ENCODE results near the gene FOSB. TPM values are rescaled to one million over a fixed set of nuclear protein-coding genes. Genes with fewer than 3 reads are reported as not detected.

Gene FOSB
- total RNA-seq (2022; extraction: Qiagen RNA extraction), result 8.7 to 13.2 TPM (median 10.6 TPM) in 5 replicates

DNA sequence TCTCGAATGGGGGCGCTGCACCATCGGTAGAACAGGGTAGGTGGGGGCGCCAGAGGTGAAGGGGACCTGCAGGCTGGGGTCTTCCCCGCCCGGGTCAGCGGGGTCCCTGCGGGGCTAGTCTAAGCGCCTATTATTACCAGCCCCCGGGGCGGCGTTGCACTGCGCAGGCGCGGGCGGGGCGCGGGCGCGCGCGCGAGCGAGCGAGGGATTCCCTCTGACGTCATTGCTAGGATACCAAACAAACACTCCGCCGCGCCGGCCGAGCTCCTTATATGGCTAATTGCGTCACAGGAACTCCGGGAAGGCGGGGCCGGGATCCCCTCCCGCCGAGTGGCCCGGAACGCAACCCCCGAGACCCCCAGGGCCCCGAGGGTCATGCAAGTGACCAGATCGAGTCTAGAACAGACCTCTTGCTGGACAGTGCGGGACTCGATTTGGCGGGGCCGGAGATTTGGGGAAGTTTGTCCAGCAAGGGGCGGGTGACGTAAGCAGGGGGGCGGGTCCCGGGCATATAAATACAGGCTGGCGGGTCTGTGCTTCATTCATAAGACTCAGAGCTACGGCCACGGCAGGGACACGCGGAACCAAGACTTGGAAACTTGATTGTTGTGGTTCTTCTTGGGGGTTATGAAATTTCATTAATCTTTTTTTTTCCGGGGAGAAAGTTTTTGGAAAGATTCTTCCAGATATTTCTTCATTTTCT lies at the start of gene FOSB:
Gene FOSB (plus strand): TSS at position 541 of the 703 bp plus-strand sequence. CDS start 591 bp downstream, outside the sequence.

DNA sequence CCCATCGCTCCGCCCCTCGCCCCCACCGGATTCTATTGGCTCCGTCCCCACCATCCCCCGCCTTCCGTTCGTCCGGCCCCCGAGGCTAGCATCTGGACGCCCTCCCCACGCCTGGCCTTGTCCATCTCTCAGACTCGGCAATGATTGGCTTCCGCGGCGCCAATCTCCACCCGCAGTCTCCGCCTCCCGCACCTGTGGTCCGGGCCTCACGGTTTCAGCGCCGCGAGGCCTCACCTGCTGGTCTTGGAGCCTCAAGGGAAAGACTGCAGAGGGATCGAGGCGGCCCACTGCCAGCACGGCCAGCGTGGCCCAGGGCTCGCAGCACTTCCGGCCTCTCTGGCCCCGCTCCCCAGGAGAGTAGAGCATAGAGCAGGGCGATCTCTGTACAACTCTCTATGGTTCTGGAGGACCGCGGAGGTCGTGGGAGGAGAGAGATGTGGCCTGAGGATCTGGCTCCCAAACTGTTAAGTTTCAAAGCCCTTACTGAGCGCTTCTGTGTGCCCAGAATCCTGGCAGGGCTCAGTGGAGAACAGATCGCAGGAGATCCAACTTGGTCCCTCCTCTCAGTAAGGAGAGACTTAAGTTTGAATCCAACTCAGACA lies 44.1 kb upstream of the FOSB start, which contains the start of gene ERCC1:
Gene ERCC1 (minus strand): TSS at position 329 of the 602 bp plus-strand sequence. CDS start 543 bp downstream, outside the sequence.

DNA sequence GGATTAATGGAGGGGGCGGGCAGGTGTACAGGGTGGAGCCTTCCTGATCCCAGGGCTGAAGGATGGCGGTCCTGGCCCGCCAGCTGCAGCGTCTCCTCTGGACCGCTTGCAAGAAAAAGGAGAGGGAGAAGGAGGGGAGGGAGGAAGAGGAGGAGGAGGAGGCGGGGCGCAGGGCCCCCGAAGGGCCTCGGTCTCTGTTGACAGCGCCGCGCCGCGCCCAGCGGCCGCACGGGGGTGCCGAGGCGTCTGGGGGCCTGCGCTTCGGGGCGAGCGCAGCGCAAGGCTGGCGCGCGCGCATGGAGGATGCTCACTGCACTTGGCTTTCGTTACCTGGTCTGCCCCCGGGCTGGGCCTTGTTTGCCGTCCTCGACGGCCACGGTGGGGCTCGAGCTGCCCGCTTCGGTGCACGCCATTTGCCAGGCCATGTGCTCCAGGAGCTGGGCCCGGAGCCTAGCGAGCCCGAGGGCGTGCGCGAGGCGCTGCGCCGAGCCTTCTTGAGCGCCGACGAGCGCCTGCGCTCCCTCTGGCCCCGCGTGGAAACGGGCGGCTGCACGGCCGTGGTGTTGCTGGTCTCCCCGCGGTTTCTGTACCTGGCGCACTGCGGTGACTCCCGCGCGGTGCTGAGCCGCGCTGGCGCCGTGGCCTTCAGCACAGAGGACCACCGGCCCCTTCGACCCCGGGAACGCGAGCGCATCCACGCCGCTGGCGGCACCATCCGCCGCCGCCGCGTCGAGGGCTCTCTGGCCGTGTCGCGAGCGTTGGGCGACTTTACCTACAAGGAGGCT lies 30.8 kb downstream of the FOSB start, which contains the start of gene PPM1N:
Gene PPM1N (plus strand): TSS at position 33 of the 785 bp plus-strand sequence. CDS start 30 bp downstream, at position 63.

DNA sequence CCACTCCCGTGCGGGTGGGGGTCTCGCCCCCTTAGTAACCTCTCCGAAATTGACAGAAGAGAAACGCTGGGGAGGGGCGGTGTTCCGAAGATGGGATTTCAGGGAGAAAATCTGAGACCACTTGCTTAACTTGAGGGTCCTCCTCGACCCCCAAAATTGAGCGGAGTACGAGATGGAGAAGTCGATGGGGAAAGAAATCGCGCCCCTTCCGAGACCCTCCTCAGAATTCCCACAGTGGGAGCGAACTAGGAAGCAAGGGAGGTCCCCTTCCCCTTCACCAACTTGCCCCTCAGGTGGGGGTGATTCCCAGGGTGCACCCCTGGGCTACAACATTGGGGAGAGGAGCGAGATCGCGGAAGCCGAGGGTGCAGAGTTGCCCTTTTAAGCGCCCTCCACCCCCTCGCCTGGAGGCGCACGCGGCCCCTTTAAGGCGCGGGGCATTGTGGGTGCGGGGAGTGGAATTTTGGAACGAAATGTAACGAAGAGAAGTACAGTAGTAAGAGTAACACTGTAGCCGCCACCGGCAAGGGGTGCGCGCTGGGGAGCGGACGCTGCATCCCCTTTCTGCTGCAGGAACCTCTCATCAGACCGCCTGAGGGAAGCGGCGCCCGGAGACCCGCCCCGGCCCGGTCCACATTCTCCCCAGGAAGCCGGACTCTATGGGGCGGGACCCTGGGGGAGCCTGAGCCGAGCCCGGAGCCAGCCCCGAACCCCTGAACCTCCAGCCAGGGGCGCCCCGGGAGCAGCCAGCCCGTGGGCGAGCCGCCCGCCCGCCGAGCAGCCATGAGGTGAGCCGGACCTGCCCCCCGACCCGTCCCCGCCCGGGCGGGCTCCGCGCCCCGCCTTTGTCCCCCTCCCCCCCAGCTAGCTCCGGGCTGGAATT lies 39.4 kb downstream of the FOSB start, which contains the start of gene VASP:
Gene VASP (plus strand): TSS at position 491 of the 883 bp plus-strand sequence. CDS start 293 bp downstream, at position 784.

Other genes with a start within 250 kb of the FOSB start
- gene EXOC3L2, start 222.6 kb upstream of the FOSB start, total RNA-seq (2022; extraction: Qiagen RNA extraction), result 1.3 to 2.5 TPM (median 2.3 TPM) in 5 replicates
- gene MARK4, start 216.7 kb upstream of the FOSB start, total RNA-seq (2022; extraction: Qiagen RNA extraction), result 6.8 to 10.1 TPM (median 8.3 TPM) in 5 replicates
- gene CKM, start 145.1 kb upstream of the FOSB start, total RNA-seq (2022; extraction: Qiagen RNA extraction), result 0.05 to 0.07 TPM (median 0.06 TPM) in 3 of 5 replicates, not detected in the others
- gene KLC3, start 127.2 kb upstream of the FOSB start, total RNA-seq (2022; extraction: Qiagen RNA extraction), result 0.85 to 1.2 TPM (median 1.2 TPM) in 5 replicates
- 9.4 to 13.9 TPM (median 12.3 TPM) in 5 replicates for gene ERCC2, start 97.4 kb upstream of the FOSB start, total RNA-seq (2022; extraction: Qiagen RNA extraction)
- 35.8 to 49.1 TPM (median 40.0 TPM) in 5 replicates for gene PPP1R13L, start 62.9 kb upstream of the FOSB start, total RNA-seq (2022; extraction: Qiagen RNA extraction)
- 42.2 to 51.6 TPM (median 45.0 TPM) in 5 replicates for gene POLR1G, start 61.4 kb upstream of the FOSB start, total RNA-seq (2022; extraction: Qiagen RNA extraction)
- gene ERCC1, start 44.1 kb upstream of the FOSB start, total RNA-seq (2022; extraction: Qiagen RNA extraction), result 135 to 175 TPM (median 167 TPM) in 5 replicates
- 11.7 to 14.4 TPM (median 12.6 TPM) in 5 replicates for gene RTN2, start 29.1 kb downstream of the FOSB start, total RNA-seq (2022; extraction: Qiagen RNA extraction)
- gene PPM1N, start 30.4 kb downstream of the FOSB start, total RNA-seq (2022; extraction: Qiagen RNA extraction), result 6.2 to 9.9 TPM (median 6.9 TPM) in 5 replicates
- 212 to 260 TPM (median 239 TPM) in 5 replicates for gene VASP, start 39.5 kb downstream of the FOSB start, total RNA-seq (2022; extraction: Qiagen RNA extraction)
- 12.5 to 18.5 TPM (median 16.9 TPM) in 5 replicates for gene OPA3, start 116.8 kb downstream of the FOSB start, total RNA-seq (2022; extraction: Qiagen RNA extraction)
- 0.15 to 0.66 TPM (median 0.22 TPM) in 5 replicates for gene GPR4, start 134.2 kb downstream of the FOSB start, total RNA-seq (2022; extraction: Qiagen RNA extraction)
- gene EML2, start 171.4 kb downstream of the FOSB start, total RNA-seq (2022; extraction: Qiagen RNA extraction), result 19.3 to 27.2 TPM (median 23.1 TPM) in 5 replicates
- gene GIPR, start 200.2 kb downstream of the FOSB start, total RNA-seq (2022; extraction: Qiagen RNA extraction), result 2.0 to 3.3 TPM (median 2.9 TPM) in 5 replicates
- 761 to 882 TPM (median 789 TPM) in 5 replicates for gene SNRPD2, start 224.0 kb downstream of the FOSB start, total RNA-seq (2022; extraction: Qiagen RNA extraction)
- 6.6 to 9.5 TPM (median 8.7 TPM) in 5 replicates for gene QPCTL, start 224.7 kb downstream of the FOSB start, total RNA-seq (2022; extraction: Qiagen RNA extraction)

All from A549 treated with AZD2906 at 1 μM for 4 hours (cell line).